HEK293T (cell line): ENCODE results near the gene TIGD4.
A peak's percentile ranks its signal among the peaks of the same experiment; 100 is the strongest.

Experiments
- CTCF ChIA-PET: fragments of 350-600 bp; formaldehyde crosslinking; extraction: SDS; loops from one replicate; lab custom pipeline; 2021; ENCODE audit warnings: antibody characterized with exemption, inconsistent platforms; lab: Yijun Ruan, JAX
- POLR2A ChIA-PET: fragments of 350-600 bp; formaldehyde crosslinking; extraction: SDS; loops from one replicate; lab custom pipeline; 2020; ENCODE audit warnings: antibody characterized with exemption, inconsistent platforms; lab: Yijun Ruan, JAX
- DNase-seq: peaks from one replicate; pipeline ENCODE4 v3.0.0; 2012; ENCODE audit warnings: mixed read lengths; ENCODE audit errors: extremely low spot score
- ARNT ChIP-seq: fragments of 450-650 bp; IDR thresholded peaks from 2 replicates; pipeline ENCODE4 v1.6.1; 2017; ENCODE audit warnings: mild to moderate bottlenecking
- BHLHE40 ChIP-seq: fragments of 450-650 bp; IDR thresholded peaks from 2 replicates; pipeline ENCODE4 v1.6.1; 2016; ENCODE audit warnings: mild to moderate bottlenecking, moderate library complexity, borderline replicate concordance
- CTBP1 ChIP-seq: fragments of 450-650 bp; IDR thresholded peaks from 2 replicates; pipeline ENCODE4 v1.6.1; 2016; ENCODE audit warnings: borderline replicate concordance
- ELF4 ChIP-seq: fragments of 450-650 bp; IDR thresholded peaks from 2 replicates; pipeline ENCODE4 v1.6.1; 2017; ENCODE audit warnings: antibody characterized with exemption
- FOXA1 ChIP-seq: fragments of 450-650 bp; IDR thresholded peaks from 2 replicates; pipeline ENCODE4 v1.6.1; 2016; ENCODE audit warnings: mild to moderate bottlenecking
- FOXK2 ChIP-seq: fragments of 450-650 bp; IDR thresholded peaks from 2 replicates; pipeline ENCODE4 v1.6.1; 2016; ENCODE audit warnings: mild to moderate bottlenecking
- FOXM1 ChIP-seq: fragments of 450-650 bp; IDR thresholded peaks from 2 replicates; pipeline ENCODE4 v1.6.1; 2017; ENCODE audit warnings: mild to moderate bottlenecking, borderline replicate concordance
- HDGF ChIP-seq: fragments of 450-650 bp; IDR thresholded peaks from 2 replicates; pipeline ENCODE4 v1.6.1; 2017; ENCODE audit warnings: antibody characterized with exemption, borderline replicate concordance
- L3MBTL2 ChIP-seq: fragments of 450-650 bp; conservative IDR thresholded peaks from 2 replicates; pipeline ENCODE4 v1.6.1; 2016; ENCODE audit warnings: mild to moderate bottlenecking
- LEF1 ChIP-seq: fragments of 450-650 bp; IDR thresholded peaks from 2 replicates; pipeline ENCODE4 v1.6.1; 2017; ENCODE audit warnings: mild to moderate bottlenecking, borderline replicate concordance
- NFRKB ChIP-seq: fragments of 450-650 bp; IDR thresholded peaks from 2 replicates; pipeline ENCODE4 v1.6.1; 2016; ENCODE audit warnings: mild to moderate bottlenecking, moderate library complexity
- PKNOX1 ChIP-seq: fragments of 450-650 bp; IDR thresholded peaks from 2 replicates; pipeline ENCODE4 v1.6.1; 2016
- SP1 ChIP-seq: fragments of 450-650 bp; IDR thresholded peaks from 2 replicates; pipeline ENCODE4 v1.6.1; 2017
- SUZ12 ChIP-seq: fragments of 450-650 bp; IDR thresholded peaks from 2 replicates; pipeline ENCODE4 v1.6.1; 2016; ENCODE audit warnings: mild to moderate bottlenecking
- TARDBP ChIP-seq: fragments of 450-650 bp; IDR thresholded peaks from 2 replicates; pipeline ENCODE4 v1.6.1; 2016
- ZNF384 ChIP-seq: fragments of 450-650 bp; IDR thresholded peaks from 2 replicates; pipeline ENCODE4 v1.6.1; 2016

The TIGD4 gene

GRCh38 chr4:152784490-152785350 lies 5.2 kb upstream of the TIGD4 start:
- POLR2A ChIA-PET = no interaction called here
- TF ChIP-seq TARDBP (no peak), PKNOX1 (peak; percentile 88)
- CTCF ChIA-PET = no interaction called here
- peak; percentile 69 for DNase-seq

GRCh38 chr4:152780267-152780778 lies 793 bp upstream of the TIGD4 start:
- TF ChIP-seq ZNF384 = no peak
- TF ChIP-seq L3MBTL2 = peak; percentile 68; the same call in 1 of the 2 replicates
- POLR2A ChIA-PET = interaction anchor here (0.6 to 2.3 kb wide), 7 partner anchors 8 to 190 kb away, joined by 3 to 11 read pairs (median 6); no protein-coding TSS in a partner anchor
- CTCF ChIA-PET = interaction anchor here (0.6 kb wide), 1 partner anchor 424 kb away, joined by 8 read pairs; no protein-coding TSS in a partner anchor
- peak; percentile 15 for DNase-seq

GRCh38 chr4:152778656-152779512 lies 646 bp downstream of the TIGD4 start:
- POLR2A ChIA-PET = interaction anchor here (0.8 to 2.3 kb wide), 8 partner anchors 9 to 135 kb away, joined by 3 to 11 read pairs (median 6); no protein-coding TSS in a partner anchor
- TF ChIP-seq PKNOX1 (no peak), CTBP1 (no peak), ZNF384 (no peak), ARNT (no peak)
- DNase-seq = peak; percentile 17
- CTCF ChIA-PET = interaction anchor here (0.6 to 1.7 kb wide), 12 partner anchors 9 to 730 kb away, joined by 3 to 7 read pairs (median 3); no protein-coding TSS in a partner anchor

- no peak for TF ChIP-seq ARNT
- no peak for TF ChIP-seq ELF4
- TF ChIP-seq FOXK2 = no peak
- no peak for TF ChIP-seq BHLHE40
- no peak for TF ChIP-seq CTBP1
- no peak for TF ChIP-seq FOXM1
- no peak for TF ChIP-seq FOXA1
- no peak for TF ChIP-seq L3MBTL2
- no peak for TF ChIP-seq TARDBP
- no peak for TF ChIP-seq LEF1
- no peak for TF ChIP-seq HDGF
- no peak for TF ChIP-seq SP1
- POLR2A ChIA-PET = no interaction called here
- CTCF ChIA-PET = interaction anchor here (0.5 kb wide), 1 partner anchor 182 kb away, joined by 3 read pairs; no protein-coding TSS in a partner anchor
- no peak for DNase-seq
These were observed 2.0 kb downstream of the TIGD4 start for GRCh38 chr4:152777488-152777887.

GRCh38 chr4:152776352-152776751 lies 3.2 kb downstream of the TIGD4 start:
- no peak for DNase-seq
- POLR2A ChIA-PET = no interaction called here
- TF ChIP-seq LEF1 (no peak), TARDBP (no peak), L3MBTL2 (no peak), HDGF (no peak), ZNF384 (no peak), NFRKB (no peak), SP1 (no peak), FOXA1 (no peak), PKNOX1 (no peak), CTBP1 (no peak), ARNT (no peak), BHLHE40 (no peak), FOXK2 (no peak), ELF4 (no peak), SUZ12 (no peak)
- CTCF ChIA-PET = no interaction called here

GRCh38 chr4:152773953-152774352 lies 5.6 kb downstream of the TIGD4 start:
- ChIA-PET POLR2A (no interaction called here), CTCF (interaction anchor here (0.6 kb wide), 1 partner anchor 310 kb away, joined by 3 read pairs; no protein-coding TSS in a partner anchor)
- no peak for DNase-seq
- TF ChIP-seq CTBP1 (no peak), FOXK2 (no peak), FOXA1 (no peak), ARNT (no peak), LEF1 (no peak), BHLHE40 (no peak), ELF4 (no peak), HDGF (no peak), ZNF384 (no peak), SUZ12 (no peak), TARDBP (no peak), L3MBTL2 (no peak), SP1 (no peak), NFRKB (no peak), FOXM1 (no peak), PKNOX1 (no peak)
